ENCODE data around the gene RBM28. TPM values are rescaled to one million over a fixed set of nuclear protein-coding genes. Genes with fewer than 3 reads are reported as not detected.

Gene RBM28
- total and polyA plus RNA-seq, 8 donors, result 10.9 to 31.8 (median 16.9) TPM

DNA sequence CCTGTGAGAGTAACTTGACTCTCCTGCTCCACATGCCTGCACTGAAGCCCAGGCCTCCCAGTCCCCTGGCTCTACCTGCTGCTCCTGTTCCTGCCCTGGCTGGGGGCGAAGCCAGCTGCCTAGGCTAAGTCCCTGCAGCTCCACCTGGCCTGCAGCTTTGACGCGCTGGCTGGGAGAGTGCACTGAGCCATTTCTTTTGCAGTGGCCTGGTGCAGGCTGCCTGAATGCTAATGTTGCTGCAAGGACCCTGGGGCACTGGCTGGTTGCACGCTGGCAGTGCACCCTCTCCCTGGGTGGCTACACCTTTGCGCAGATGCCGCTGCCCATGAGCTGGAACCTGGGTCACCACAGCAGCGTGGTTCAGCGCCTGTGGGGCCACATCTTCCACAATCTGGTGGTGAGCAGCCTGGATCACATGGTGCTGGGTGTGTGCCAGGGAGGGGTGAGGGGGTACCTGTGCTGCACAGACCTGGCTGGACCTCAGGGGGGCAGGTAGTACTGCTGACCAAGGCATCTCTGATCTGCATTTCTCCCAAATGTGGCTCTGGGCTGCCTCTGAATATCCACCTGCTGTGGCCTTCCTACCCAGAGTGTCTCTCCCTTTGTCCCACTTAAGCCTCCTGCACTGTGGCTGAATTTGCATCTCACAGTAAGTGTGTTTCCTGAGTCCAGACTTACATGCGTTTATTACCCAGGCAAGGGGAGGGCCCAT is 46.1 kb upstream of the RBM28 start:
- no peak for ATAC-seq

GRCh38 chr7:128389085-128389617 is 45.4 kb upstream of the RBM28 start:
- Histone ChIP-seq H3K27me3 (no peaks in the 10 kb centered on the region), H3K9me3 (no peaks in the 10 kb centered on the region), H3K27ac (no peak overlapping the region), H3K36me3 (no peaks in the 10 kb centered on the region), H3K4me3 (no peak overlapping the region), H3K4me1 (no peaks in the 10 kb centered on the region)
- ATAC-seq (no peak), DNase-seq (no peak), FAIRE-seq (no peak)
- WGBS, 2 donors, result 43 to 60% methylated on average over 2 of the region's 2 CpGs
- TF ChIP-seq CTCF (IDR thresholded peaks at IDR 0.05), result no peak
- intact Hi-C loops (cut with DNase I), result loop anchor here in 1 of 3 donors (5.0 kb wide), 1 partner anchor 42 kb away; no protein-coding TSS in a partner anchor

More for the DNA sequence above, 46.1 kb upstream of the RBM28 start:
- WGBS, 2 donors, result 72 to 75% methylated on average over 9 of the region's 9 CpGs
- TF ChIP-seq CTCF (IDR thresholded peaks at IDR 0.05), result no peak
- H3K27me3 ChIP-seq, result no peaks in the 10 kb centered on the region
- no peaks in the 10 kb centered on the region for H3K9me3 ChIP-seq
- no peak for FAIRE-seq
- DNase-seq, result no peak
- H3K4me1 ChIP-seq, result no peaks in the 10 kb centered on the region
- intact Hi-C loops (cut with DNase I), result loop anchor here in 1 of 3 donors (5.0 kb wide), 1 partner anchor 42 kb away; no protein-coding TSS in a partner anchor
- no peaks in the 10 kb centered on the region for H3K36me3 ChIP-seq
- H3K4me3 ChIP-seq, result no peak overlapping the region
- H3K27ac ChIP-seq, result no peak overlapping the region

GRCh38 chr7:128388145-128388485 is 44.4 kb upstream of the RBM28 start:
- DNase-seq, result no peak
- intact Hi-C loops (cut with DNase I), result loop anchor here in 1 of 3 donors (5.0 kb wide), 1 partner anchor 41 kb away; no protein-coding TSS in a partner anchor
- Histone ChIP-seq H3K36me3 (no peaks in the 10 kb centered on the region), H3K4me3 (no peak overlapping the region), H3K27me3 (no peaks in the 10 kb centered on the region), H3K9me3 (no peaks in the 10 kb centered on the region), H3K27ac (no peak overlapping the region), H3K4me1 (no peaks in the 10 kb centered on the region)
- ATAC-seq, result no peak
- WGBS, 2 donors, result 29 to 42% methylated on average over 3 of the region's 3 CpGs
- FAIRE-seq, result no peak
- TF ChIP-seq CTCF (IDR thresholded peaks at IDR 0.05), result no peak

DNA sequence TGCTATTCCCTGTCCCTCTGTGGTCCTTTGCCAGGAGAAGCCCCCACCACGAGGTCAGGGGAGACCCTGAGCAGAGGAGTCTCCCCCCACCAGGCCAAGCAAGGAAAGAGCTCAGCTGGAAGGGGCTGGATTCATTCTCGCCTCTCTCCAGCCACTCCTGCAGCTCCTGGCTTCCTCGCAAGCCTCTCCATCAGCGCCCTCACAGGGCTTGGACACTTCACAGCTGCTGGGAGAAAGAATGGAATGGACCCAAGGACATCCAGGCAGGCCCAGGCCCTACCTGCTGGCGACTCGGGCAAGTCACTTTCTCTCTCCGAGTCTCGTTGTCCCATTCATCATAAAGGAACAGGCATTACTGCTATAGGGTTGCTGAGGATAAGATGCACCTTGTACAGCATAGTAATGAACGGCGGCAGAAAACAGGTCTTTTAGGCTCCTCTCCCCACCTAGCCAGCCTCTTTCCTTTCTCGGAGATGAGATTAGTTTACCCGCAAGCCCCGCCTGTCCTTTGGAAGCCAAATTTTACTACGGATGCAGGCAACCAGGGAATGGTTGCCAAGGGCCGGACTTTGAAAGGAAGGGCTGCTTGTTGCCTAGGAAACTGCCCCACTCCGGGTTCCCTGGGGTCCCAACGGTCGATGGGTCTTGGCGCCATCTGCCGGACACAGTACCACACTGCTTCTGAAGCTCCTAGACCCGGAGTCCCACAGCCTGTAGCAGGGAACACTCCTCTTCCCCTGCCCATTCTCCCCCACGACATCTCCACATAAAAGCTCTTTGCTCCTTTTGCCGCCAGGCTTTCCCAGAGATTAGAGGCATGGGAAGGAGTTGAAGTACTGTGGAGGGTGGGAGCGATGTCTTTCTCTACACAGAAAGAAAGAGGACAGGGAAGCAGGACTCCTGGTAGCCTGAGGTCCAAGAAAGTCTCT is 43.8 kb upstream of the RBM28 start:
- ATAC-seq (peak; percentile 83 to 94 (median 92)), DNase-seq (peak; percentile 44 to 88 (median 70)), FAIRE-seq (no peak)
- H3K27ac ChIP-seq, result no peak overlapping the region
- no peak overlapping the region for H3K4me3 ChIP-seq
- WGBS, 2 donors, result 19 to 23% methylated on average over 24 of the region's 24 CpGs
- H3K36me3 ChIP-seq, result no peaks in the 10 kb centered on the region
- H3K27me3 ChIP-seq, result no peaks in the 10 kb centered on the region
- peak; percentile 68 to 80 (median 76) for TF ChIP-seq CTCF (IDR thresholded peaks at IDR 0.05)
- intact Hi-C loops (cut with DNase I), result loop anchor here in 1 of 3 donors (5.0 kb wide), 1 partner anchor 40 kb away; no protein-coding TSS in a partner anchor
- H3K4me1 ChIP-seq, result no peaks in the 10 kb centered on the region
- no peaks in the 10 kb centered on the region for H3K9me3 ChIP-seq

Measured in pancreas (tissue), 10 donors.